SKM-1 (cell line): ENCODE data around the gene CTBP2.

Source experiments
- DNase-seq: peaks from one replicate; lab custom pipeline; 2025; ENCODE audit not compliant: unreplicated experiment; lab: John Stamatoyannopoulos, UW

The CTBP2 gene

GRCh38 chr10:125159932-125160855, at the start of gene CTBP2:
Gene CTBP2, minus strand, starts transcription at chr10:125160563.
- DNase-seq, result peak; percentile 58

- DNase-seq, result no peak
Observed at GRCh38 chr10:125209591-125210355, 49.4 kb upstream of the CTBP2 start.

DNA sequence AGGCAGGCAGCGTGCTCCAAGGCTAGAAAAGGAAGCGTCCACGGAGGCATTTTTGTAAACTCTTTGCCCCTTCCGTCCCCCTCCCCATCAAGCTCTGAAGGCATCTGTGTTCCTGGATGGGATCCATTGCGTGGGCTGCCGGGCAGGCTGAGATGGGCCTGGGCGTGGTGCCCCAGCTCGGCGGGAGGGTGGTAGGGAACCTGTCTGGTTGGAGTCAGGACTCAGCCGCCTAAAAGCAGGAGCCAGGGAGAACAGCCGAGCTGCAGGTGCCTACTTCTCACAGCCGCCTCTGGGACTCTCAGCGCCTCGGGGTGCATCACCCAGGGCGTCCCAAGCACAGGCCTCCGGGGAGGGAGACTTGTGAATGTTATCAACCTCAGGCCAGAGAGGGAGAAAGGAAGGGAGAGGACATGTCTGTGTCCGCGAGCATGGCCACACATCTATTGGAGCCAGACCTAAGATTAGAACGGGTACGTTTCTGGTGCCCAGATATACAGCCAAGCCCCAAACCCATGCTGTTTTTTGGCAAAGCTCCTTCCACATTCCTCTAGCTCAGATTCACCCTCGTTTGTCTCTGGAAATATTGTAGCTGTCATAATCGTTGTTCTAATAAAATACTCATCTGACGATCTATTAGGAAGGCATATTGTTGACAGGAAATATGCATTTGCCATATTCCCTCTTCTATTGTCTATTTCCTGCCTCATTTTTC, 48.6 kb upstream of the CTBP2 start:
- no peak for DNase-seq

- no peak for DNase-seq
Observed at GRCh38 chr10:125206623-125207022, 46.3 kb upstream of the CTBP2 start.

DNA sequence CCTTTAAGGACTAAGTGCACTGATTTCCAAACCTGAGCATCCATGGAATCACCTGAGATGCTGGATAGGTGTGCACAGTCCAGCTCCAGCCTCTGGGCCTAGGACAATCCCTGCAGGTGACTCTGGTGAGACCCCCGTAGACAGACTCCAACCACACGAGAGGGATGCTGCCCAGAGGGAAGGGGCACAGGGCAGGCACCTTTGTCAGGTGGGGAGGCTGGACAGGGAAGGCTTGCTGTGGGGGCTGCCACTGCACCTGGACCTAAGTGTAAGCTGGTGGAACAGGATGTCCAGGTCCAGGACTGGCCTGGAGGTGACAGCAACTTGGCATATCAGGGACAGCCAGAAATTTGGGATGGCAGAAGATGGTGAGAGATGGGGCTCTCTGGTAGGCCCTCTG, 45.1 kb upstream of the CTBP2 start:
- DNase-seq, result no peak

DNA sequence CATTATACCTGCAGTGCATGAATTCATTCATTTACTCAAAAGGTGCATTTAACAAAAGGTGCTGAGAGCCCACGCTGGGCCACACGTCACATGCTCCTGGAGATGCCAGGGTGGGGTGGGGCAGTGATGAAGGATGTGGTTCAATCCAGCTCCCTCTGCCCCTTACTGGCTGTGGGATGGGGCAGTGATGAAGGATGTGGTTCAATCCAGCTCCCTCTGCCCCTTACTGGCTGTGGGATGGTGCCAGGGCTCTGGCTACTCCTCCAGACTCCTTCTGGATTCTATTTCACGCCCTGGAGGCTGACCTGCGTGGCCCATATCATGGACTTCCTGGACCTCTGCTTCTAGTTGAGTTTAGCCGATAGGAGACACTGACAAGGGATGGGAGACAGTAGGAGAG, 44.0 kb upstream of the CTBP2 start:
- no peak for DNase-seq

DNA sequence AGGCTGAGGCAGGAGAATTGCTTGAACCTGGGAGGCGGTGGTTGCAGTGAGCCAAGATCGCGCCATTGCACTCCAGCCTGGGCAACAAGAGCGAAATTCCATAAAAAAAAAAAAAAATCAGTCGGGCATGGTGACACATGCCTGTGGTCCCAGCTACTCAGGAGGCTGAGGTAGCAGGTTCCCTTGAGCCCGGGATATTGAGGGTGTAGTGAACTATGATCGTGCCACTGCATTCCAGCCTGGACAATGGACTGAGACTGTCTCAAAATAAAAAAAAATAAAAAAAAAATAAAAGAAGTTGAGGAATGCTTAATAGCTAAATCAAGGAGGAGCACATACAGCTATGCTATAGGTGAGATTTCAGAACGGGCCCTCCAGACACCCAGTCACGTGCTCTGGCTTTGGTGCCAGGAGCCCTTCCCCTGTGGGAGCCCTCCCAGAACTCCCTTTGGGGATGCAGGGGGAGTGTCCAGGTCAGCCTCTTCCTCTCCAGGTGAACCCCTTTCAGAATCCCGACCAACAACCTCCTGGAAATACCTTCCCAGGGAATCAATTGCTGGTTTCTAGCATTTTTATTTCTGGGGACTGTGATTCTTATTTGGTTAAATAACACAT, 42.9 kb upstream of the CTBP2 start:
- no peak for DNase-seq

- DNase-seq, result no peak
Observed at GRCh38 chr10:125201791-125202622, 41.6 kb upstream of the CTBP2 start.

DNA sequence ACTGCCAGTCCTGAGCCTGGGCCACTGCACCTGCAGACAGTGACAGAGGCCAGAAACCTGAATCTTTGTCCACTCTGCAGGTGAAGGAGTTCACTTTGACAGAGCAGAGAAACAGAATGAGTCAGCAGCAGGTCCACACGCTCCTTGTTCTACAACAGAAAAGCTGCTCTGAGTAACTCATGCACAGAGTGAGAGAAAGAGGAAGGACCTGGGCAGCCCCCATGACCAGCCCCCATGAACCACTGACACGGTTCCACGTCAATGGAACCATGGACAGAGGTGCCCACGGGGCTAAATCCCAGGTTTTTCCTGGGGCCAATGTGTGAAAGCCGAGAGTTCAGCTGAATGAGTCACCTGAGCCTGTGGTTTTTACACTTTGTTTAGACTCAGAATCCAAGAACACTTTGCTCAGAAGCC, 40.8 kb upstream of the CTBP2 start:
- no peak for DNase-seq

GRCh38 chr10:125200396-125200795, 40.0 kb upstream of the CTBP2 start:
- DNase-seq, result no peak

- DNase-seq, result no peak
Observed at GRCh38 chr10:125199270-125199669, 38.9 kb upstream of the CTBP2 start.

- DNase-seq, result no peak
Observed at GRCh38 chr10:125194814-125195213, 34.5 kb upstream of the CTBP2 start.

DNA sequence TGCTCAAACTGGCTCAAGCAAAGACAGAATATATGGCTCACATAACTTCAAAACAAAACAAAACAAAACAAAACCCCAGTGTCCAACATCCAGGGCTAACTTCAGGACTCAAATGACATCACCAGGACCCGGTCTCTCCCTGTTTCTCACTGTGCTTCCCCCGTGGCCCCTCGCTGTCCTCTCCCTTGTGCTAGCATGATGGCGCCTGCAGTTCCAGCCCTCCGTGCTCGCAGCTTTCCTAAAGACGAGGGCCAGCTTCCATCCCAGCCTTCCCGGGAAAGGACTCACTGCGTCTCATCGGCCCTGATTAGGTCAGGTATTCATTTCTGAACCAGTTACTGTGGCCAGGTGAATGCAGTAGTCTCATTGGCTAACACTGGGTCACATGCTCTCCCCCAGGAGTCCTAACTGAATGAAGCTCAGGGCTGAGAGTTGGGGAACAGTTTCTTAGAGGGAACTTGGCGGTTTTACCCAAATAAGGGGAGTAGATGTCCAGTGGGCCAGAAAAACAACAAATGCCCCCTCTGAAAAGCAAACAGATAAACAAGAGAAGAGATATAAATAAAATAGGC, 33.0 kb upstream of the CTBP2 start:
- no peak for DNase-seq

DNA sequence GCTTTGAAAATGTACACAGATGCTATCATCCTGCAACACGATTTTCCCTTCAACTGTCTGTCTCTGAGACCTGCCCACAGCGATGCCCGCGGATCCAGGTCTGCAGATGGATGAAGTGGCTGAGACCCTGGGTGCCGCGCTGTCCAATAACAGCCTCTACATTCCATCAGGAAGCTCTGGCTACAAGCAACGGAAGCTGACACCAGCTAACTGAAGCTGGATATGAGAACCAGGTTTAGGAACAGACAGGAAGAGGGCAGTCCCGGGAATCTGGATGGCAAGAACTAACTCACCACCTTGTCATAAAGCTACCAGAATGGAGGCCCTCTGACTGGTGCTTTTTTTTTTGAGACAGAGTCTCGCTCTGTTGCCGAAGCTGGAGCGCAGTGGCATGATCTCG, 32.3 kb upstream of the CTBP2 start:
- DNase-seq, result no peak

DNA sequence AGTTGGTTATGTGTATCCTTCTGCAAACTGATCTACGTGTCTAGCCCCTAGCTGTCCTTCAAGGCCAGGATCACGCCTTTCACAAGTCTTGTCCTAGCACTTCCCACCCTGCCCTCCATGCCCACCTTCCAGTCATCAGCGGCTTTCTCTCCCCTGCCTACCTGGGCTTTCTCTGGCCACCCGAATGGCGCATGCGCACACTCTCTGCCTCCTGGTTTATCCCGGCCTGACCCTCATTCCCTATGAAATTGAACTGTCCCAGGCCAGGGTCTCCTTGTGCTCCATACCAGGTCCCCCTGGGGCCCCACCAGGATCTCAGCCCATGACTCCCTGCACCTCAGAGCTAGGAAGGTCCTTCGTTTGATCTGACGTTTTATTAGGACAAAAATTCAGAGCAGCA, 31.6 kb upstream of the CTBP2 start:
- DNase-seq, result no peak

DNA sequence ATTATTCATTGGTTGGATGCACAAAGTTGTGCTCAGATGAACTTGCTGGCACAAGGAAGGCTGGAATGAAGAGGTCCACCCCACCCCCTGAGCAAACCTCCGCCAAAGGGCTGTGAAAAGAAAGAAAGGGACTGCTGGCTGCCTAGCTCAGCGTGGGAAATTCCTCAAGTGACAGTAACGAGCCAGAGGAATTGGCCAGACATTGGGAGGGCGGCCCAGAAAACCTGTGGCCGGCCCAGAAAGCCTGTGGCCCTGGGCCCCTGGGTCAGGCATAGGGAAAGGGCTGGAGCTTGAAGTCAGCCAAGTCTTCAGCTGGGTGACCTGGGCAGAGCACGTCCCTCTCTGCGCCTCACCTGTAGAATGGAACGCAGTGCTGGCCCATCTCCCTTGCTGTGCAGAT, 30.6 kb upstream of the CTBP2 start:
- DNase-seq, result no peak

GRCh38 chr10:125190414-125190813, 30.1 kb upstream of the CTBP2 start:
- no peak for DNase-seq

DNA sequence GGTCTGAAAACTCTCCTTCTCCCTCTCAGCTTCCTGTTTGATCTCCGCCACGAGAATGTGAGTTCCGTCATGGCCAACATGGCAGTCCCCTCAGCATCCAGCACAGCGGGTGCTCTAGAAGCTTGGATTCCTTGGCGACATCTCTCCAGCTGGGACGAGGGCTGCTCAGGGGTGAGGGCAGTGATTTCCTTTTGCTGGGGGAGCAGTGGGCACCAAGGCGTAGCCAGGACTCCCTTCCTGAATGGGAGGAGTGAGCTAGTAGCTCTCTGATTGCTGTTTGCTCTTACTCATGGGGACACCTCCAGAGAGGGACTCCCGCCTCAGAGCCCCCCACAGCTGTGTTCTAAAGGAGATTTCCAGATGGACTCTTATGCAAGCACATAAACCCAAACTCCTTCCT, 28.8 kb upstream of the CTBP2 start:
- DNase-seq, result no peak

DNA sequence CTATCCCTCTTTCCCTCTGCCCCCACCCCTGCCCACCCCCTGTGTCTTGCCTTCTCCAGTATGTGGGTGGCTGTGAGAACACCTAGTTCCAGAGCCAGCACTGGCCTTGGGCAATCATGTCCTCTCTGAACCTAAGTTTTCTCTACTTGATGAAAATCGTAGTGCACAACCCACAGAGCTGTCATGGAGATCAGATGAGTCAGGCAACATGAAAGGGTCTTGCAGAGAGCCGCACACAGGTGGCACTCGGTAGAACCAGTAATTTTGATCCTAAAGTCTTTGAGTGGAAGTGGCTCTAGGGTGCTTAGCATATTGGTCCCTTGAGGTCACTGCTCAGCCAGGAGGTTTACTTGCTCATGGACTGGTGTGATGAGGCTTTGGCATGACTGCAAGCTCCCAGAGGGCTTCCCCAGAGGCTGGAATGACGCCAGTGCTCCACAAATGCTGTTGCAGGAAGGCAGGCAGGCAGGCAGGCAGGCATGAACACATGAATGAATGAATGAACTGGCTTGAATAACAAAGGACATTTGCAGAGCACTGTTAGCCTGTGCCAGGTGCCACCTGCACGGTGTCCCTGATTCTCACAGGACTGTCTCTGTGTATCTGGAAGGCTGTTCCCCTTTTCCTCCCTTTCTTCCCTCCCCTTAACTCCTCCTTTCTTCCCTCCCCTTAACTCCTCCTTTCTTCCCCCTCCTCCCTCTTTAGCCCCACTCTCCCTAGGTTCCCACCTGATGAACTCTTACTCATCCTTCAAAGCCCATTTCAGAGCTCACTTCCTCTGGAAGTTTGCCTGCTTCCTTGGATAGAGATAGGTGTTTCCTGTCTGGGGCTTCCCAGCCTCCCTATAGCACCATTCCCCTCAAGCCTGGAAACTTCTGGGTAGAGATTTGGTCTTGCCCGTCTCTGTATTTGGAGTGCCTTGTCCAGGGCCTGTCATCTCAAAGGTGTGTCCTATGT, 27.2 kb upstream of the CTBP2 start:
- no peak for DNase-seq
